Activated CD4-positive, alpha-beta T cell treated with anti-CD3 and anti-CD28 coated beads, Interleukin-2, amount 50 U/mL, for 48 hours (primary cell): ENCODE results near the gene CNPY3.
"Not testable (repeated sequence)": the region's sequence is repeated elsewhere in the genome, so short reads cannot be mapped to it uniquely, and the experiment has no call there.

Source experiments
- DNase-seq, 2 experiments: peaks; one replicate each; pipeline ENCODE4 v3.0.0-alpha.2; 2020

Gene CNPY3

GRCh38 chr6:42928986-42929820 is at the start of gene CNPY3:
Gene CNPY3, plus strand, starts transcription at chr6:42929480. Its CDS starts 91 bp downstream, at chr6:42929571.
- peak; percentile 94 to 96 for DNase-seq

- DNase-seq, result peak in 1 of 2 experiments; percentile 8
These were observed 49.0 kb upstream of the CNPY3 start for GRCh38 chr6:42880240-42880817.

- not testable (repeated sequence) for DNase-seq
These were observed 48.4 kb upstream of the CNPY3 start for GRCh38 chr6:42880871-42881270.

GRCh38 chr6:42885702-42886101 is 43.6 kb upstream of the CNPY3 start:
- no peak for DNase-seq

- DNase-seq, result not testable (repeated sequence)
These were observed 41.1 kb upstream of the CNPY3 start for GRCh38 chr6:42888201-42888600.

GRCh38 chr6:42889815-42890214 is 39.5 kb upstream of the CNPY3 start:
- DNase-seq, result peak in 1 of 2 experiments; percentile 14

- peak; percentile 92 to 95 for DNase-seq
These were observed 38.7 kb upstream of the CNPY3 start for GRCh38 chr6:42890311-42891198.

GRCh38 chr6:42891199-42891722 is 38.0 kb upstream of the CNPY3 start:
- no peak for DNase-seq

- not testable (repeated sequence) for DNase-seq
These were observed 35.0 kb upstream of the CNPY3 start for GRCh38 chr6:42894041-42894828.

- no peak for DNase-seq
These were observed 33.0 kb upstream of the CNPY3 start for GRCh38 chr6:42896178-42896719.

- peak; percentile 70 to 76 for DNase-seq
These were observed 30.4 kb upstream of the CNPY3 start for GRCh38 chr6:42898891-42899361.

GRCh38 chr6:42899871-42900270 is 29.4 kb upstream of the CNPY3 start:
- no peak for DNase-seq

- DNase-seq, result peak; percentile 57 to 70
These were observed 27.7 kb upstream of the CNPY3 start for GRCh38 chr6:42901538-42901957.

GRCh38 chr6:42902429-42903263 is 26.6 kb upstream of the CNPY3 start:
- DNase-seq, result not testable (repeated sequence)

GRCh38 chr6:42904467-42904866 is 24.8 kb upstream of the CNPY3 start:
- no peak for DNase-seq

- no peak for DNase-seq
These were observed 21.9 kb upstream of the CNPY3 start for GRCh38 chr6:42907336-42907735.

GRCh38 chr6:42909835-42910234 is 19.4 kb upstream of the CNPY3 start:
- DNase-seq, result no peak

- DNase-seq, result no peak
These were observed 17.9 kb upstream of the CNPY3 start for GRCh38 chr6:42911171-42912021.

GRCh38 chr6:42914546-42914945 is 14.7 kb upstream of the CNPY3 start:
- DNase-seq, result no peak

GRCh38 chr6:42915732-42916131 is 13.5 kb upstream of the CNPY3 start, which contains the start of gene PTCRA:
Gene PTCRA, plus strand, starts transcription at chr6:42916053. Its CDS starts 17 bp downstream, at chr6:42916070.
- DNase-seq, result no peak
